CD14-positive monocyte (primary cell): ENCODE results near the gene COL20A1. TPM values are rescaled to one million over a fixed set of nuclear protein-coding genes. Genes with fewer than 3 reads are reported as not detected.

Source experiments
- DNase-seq, 3 donors: peaks; one replicate each; pipeline ENCODE4 v3.0.0-alpha.2; 2011 to 2022
- H2AFZ ChIP-seq: 2 replicates; pipeline ENCODE4 v1.6.0; 2012; ENCODE audit warnings: mild to moderate bottlenecking, low read depth, low read length, inconsistent platforms; ENCODE audit not compliant: insufficient read depth, poor library complexity, severe bottlenecking
- H3K27ac ChIP-seq, 2 donors: 1 replicate in 1 of 2; 2 replicates in 1 of 2; pipeline ENCODE4 v1.5.1; 2012 to 2013; ENCODE audit warnings: low read length in 2 of 2, control low read depth in 1 of 2, inconsistent platforms in 1 of 2, low read depth in 1 of 2, mild to moderate bottlenecking in 1 of 2
- H3K27me3 ChIP-seq, 2 donors: one replicate each; pipeline versions ENCODE4 v1.6.0 to v1.6.1; 2011 to 2013; ENCODE audit warnings: low read length in 2 of 2; ENCODE audit not compliant: control insufficient read depth in 2 of 2, insufficient read depth in 2 of 2
- H3K36me3 ChIP-seq, 2 donors: replicated peaks in 1 of 2; 1 replicate in 1 of 2; 2 replicates in 1 of 2; pipeline versions ENCODE4 v1.5.1 to v1.6.1; 2012 to 2013; ENCODE audit warnings: low read length in 2 of 2, control low read depth in 1 of 2, inconsistent platforms in 1 of 2, mild to moderate bottlenecking in 1 of 2; ENCODE audit not compliant: insufficient read depth in 2 of 2, control insufficient read depth in 1 of 2
- H3K4me1 ChIP-seq, 2 donors: 1 replicate in 1 of 2; 2 replicates in 1 of 2; pipeline versions ENCODE4 v1.5.1 to v1.6.1; 2012 to 2013; ENCODE audit warnings: low read length in 2 of 2, control low read depth in 1 of 2, inconsistent platforms in 1 of 2, mild to moderate bottlenecking in 1 of 2, moderate library complexity in 1 of 2; ENCODE audit not compliant: insufficient read depth in 2 of 2, control insufficient read depth in 1 of 2
- H3K4me2 ChIP-seq: replicated peaks from 2 replicates; pipeline ENCODE3; 2012; ENCODE audit warnings: low read length, moderate library complexity, mild to moderate bottlenecking; ENCODE audit not compliant: poor library complexity, severe bottlenecking; ENCODE audit errors: extremely low read depth
- H3K4me3 ChIP-seq, 3 experiments: fragments of 200-600 bp in 1 of 3; sonication (generic) in 1 of 3; replicated peaks in 1 of 3; 1 replicate in 2 of 3; 2 replicates in 1 of 3; pipeline ENCODE4 v1.5.1; 2011 to 2013; ENCODE audit warnings: low read length in 3 of 3, mild to moderate bottlenecking in 3 of 3, control low read depth in 2 of 3, low read depth in 2 of 3, inconsistent platforms in 1 of 3, moderate library complexity in 1 of 3
- H3K79me2 ChIP-seq: 2 replicates; pipeline ENCODE4 v1.6.0; 2012; ENCODE audit warnings: mild to moderate bottlenecking, control low read depth, inconsistent platforms, low read length, moderate library complexity; ENCODE audit not compliant: insufficient read depth
- H3K9ac ChIP-seq: 2 replicates; pipeline ENCODE4 v1.6.0; 2017; ENCODE audit warnings: low read length, mild to moderate bottlenecking; ENCODE audit not compliant: insufficient read depth, poor library complexity, severe bottlenecking
- H3K9me3 ChIP-seq, 2 donors: replicated peaks in 1 of 2; 1 replicate in 1 of 2; 2 replicates in 1 of 2; pipeline versions ENCODE4 v1.5.1 to v1.6.1; 2012 to 2013; ENCODE audit warnings: low read length in 2 of 2, control low read depth in 1 of 2; ENCODE audit not compliant: control insufficient read depth in 1 of 2, insufficient read depth in 1 of 2
- H4K20me1 ChIP-seq: 2 replicates; pipeline ENCODE4 v1.6.0; 2012; ENCODE audit warnings: mild to moderate bottlenecking, low read length, control low read depth, moderate library complexity; ENCODE audit not compliant: insufficient read depth
- H3K27ac Mint-ChIP-seq, 7 donors: one replicate each; pipeline ENCODE4 v1.8.0; 2020; ENCODE audit warnings: mild to moderate bottlenecking in 7 of 7, mixed read lengths in 7 of 7, moderate library complexity in 6 of 7, inconsistent platforms in 2 of 7
- H3K27me3 Mint-ChIP-seq, 3 donors: one replicate each; pipeline ENCODE4 v1.8.0; 2021 to 2022; ENCODE audit warnings: low read depth in 3 of 3, mild to moderate bottlenecking in 3 of 3, mixed read lengths in 3 of 3, moderate library complexity in 3 of 3, inconsistent platforms in 1 of 3
- H3K36me3 Mint-ChIP-seq, 2 donors: one replicate each; pipeline ENCODE4 v1.8.0; 2020; ENCODE audit warnings: mixed read lengths in 2 of 2, inconsistent platforms in 1 of 2, mild to moderate bottlenecking in 1 of 2
- H3K4me1 Mint-ChIP-seq: one replicate; pipeline ENCODE4 v1.8.0; 2020; ENCODE audit warnings: mild to moderate bottlenecking, mixed read lengths
- H3K4me3 Mint-ChIP-seq, 2 donors: one replicate each; pipeline ENCODE4 v1.8.0; 2020; ENCODE audit warnings: mild to moderate bottlenecking in 2 of 2, mixed read lengths in 2 of 2, moderate library complexity in 1 of 2
- H3K9me3 Mint-ChIP-seq, 7 donors: one replicate each; pipeline ENCODE4 v1.8.0; 2020 to 2022; ENCODE audit warnings: mixed read lengths in 7 of 7, mild to moderate bottlenecking in 6 of 7, moderate library complexity in 6 of 7, inconsistent platforms in 2 of 7
- CTCF ChIP-seq: fragments of 200-600 bp; IDR thresholded peaks from one replicate; pipeline ENCODE4 v1.8.0; 2022; ENCODE audit warnings: antibody characterized with exemption, mild to moderate bottlenecking
- WGBS: methylation state at CpG from one replicate; pipeline ENCODE4 v1.1.5; 2013; ENCODE audit warnings: missing lambda C conversion rate; ENCODE audit not compliant: insufficient coverage; 5-methylcytosine and 5-hydroxymethylcytosine counted together
- intact Hi-C, 2 donors: fragments of 100-400 bp; cut with micrococcal nuclease; formaldehyde crosslinking; loops; one replicate each; pipeline versions ENCODE4 v1.15.0 to v1.15.1; 2023
- polyA plus RNA-seq, 3 donors: library from polyadenylated mRNA; depleted of rRNA in 1 of 3; unstranded in 2 of 3; stranded (reverse) in 1 of 3; fragments of 300-500 nt in 2 of 3; fragments of >200 nt in 1 of 3; fragmentation: Illumina TruSeq in 2 of 3; gene quantifications; 1 replicate in 2 of 3; 2 replicates in 1 of 3; pipeline ENCODE4 v1.2.3, GENCODE V29; 2012 to 2021

The COL20A1 gene
- polyA plus RNA-seq, 3 donors: not detected

- no peak overlapping the region for H3K27ac Mint-ChIP-seq
Measured at GRCh38 chr20:63377256-63377941, 84.4 kb downstream of the COL20A1 start.

DNA sequence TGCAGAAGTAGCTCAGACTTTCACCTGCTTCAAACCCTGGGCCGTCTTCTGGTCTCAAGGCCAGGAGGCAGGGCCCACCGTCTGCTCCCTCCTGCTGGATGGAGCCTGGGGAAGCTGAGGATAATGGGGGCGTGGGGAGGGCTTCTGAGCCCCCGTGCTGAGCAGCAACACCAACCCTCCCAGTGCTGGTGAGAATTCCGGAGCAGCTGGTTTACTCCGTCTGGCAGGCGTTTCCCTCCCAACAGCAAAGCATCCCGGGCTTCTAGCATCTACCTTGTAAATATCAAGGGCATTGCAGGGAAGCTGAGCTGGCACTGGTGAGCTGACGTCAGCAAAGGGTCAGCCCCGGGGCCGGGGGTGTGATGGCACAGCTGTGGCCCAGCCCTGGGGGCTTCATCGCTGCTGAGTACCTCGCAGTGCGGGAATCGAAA is 85.0 kb downstream of the COL20A1 start:
- no peak overlapping the region for H3K27ac ChIP-seq
- H3K36me3 ChIP-seq: no peaks in the 10 kb centered on the region
- no peaks in the 10 kb centered on the region for H4K20me1 ChIP-seq
- intact Hi-C loops: no loop called here
- peaks cover 0 to 5% of the 10 kb centered on the region in 2 donors for H3K9me3 ChIP-seq
- H3K9me3 Mint-ChIP-seq: peaks cover 0 to 5% (median 3%) of the 10 kb centered on the region in 7 donors
- TF ChIP-seq CTCF: no peak
- 59% methylated on average over 14 of the region's 15 CpGs for WGBS
- DNase-seq: no peak
- no peaks in the 10 kb centered on the region for H3K79me2 ChIP-seq
- no peak overlapping the region for H3K4me3 ChIP-seq
- H3K36me3 Mint-ChIP-seq: no peaks in the 10 kb centered on the region
- no peak overlapping the region for H3K4me2 ChIP-seq
- no peak overlapping the region for H2AFZ ChIP-seq
- peaks cover 12 to 44% (median 22%) of the 10 kb centered on the region in 3 donors for H3K27me3 Mint-ChIP-seq
- no peak overlapping the region for H3K27ac Mint-ChIP-seq
- no peaks in the 10 kb centered on the region for H3K4me1 Mint-ChIP-seq
- no peak overlapping the region for H3K4me3 Mint-ChIP-seq
- H3K9ac ChIP-seq: no peak overlapping the region
- peaks cover 0 to 19% of the 10 kb centered on the region in 2 donors for H3K27me3 ChIP-seq
- no peaks in the 10 kb centered on the region for H3K4me1 ChIP-seq

More at GRCh38 chr20:63377256-63377941, 84.4 kb downstream of the COL20A1 start:
- H3K27me3 ChIP-seq: peaks cover 0 to 19% of the 10 kb centered on the region in 2 donors
- no peaks in the 10 kb centered on the region for H3K4me1 Mint-ChIP-seq
- H3K9me3 Mint-ChIP-seq: peaks cover 0 to 5% (median 3%) of the 10 kb centered on the region in 7 donors
- intact Hi-C loops: no loop called here
- no peak overlapping the region for H3K4me2 ChIP-seq
- 7% methylated on average over 26 of the region's 32 CpGs for WGBS
- H3K4me3 ChIP-seq: no peak overlapping the region
- H3K27me3 Mint-ChIP-seq: peaks cover 12 to 40% (median 22%) of the 10 kb centered on the region in 3 donors
- H3K4me1 ChIP-seq: no peaks in the 10 kb centered on the region
- DNase-seq: no peak
- H3K9ac ChIP-seq: no peak overlapping the region
- H3K36me3 Mint-ChIP-seq: no peaks in the 10 kb centered on the region
- no peaks in the 10 kb centered on the region for H3K79me2 ChIP-seq
- H2AFZ ChIP-seq: no peak overlapping the region
- peaks cover 0 to 5% of the 10 kb centered on the region in 2 donors for H3K9me3 ChIP-seq
- H4K20me1 ChIP-seq: no peaks in the 10 kb centered on the region
- TF ChIP-seq CTCF: no peak
- no peak overlapping the region for H3K27ac ChIP-seq
- H3K36me3 ChIP-seq: no peaks in the 10 kb centered on the region
- peak overlapping the region in 1 of 2 donors; percentile 30 for H3K4me3 Mint-ChIP-seq
